HG02943 (cell line): ENCODE measurements around the gene APOC4.
"Not testable (repeated sequence)": the region's sequence is repeated elsewhere in the genome, so short reads cannot be mapped to it uniquely, and the experiment has no call there.

Source experiments
- ATAC-seq: cut with Tn5 transposase; IDR thresholded peaks from one replicate; pipeline ENCODE4 v1.9.1; 2021; ENCODE audit warnings: mild to moderate bottlenecking, low read depth, moderate library complexity; ENCODE audit not compliant: unreplicated experiment

Gene APOC4

DNA sequence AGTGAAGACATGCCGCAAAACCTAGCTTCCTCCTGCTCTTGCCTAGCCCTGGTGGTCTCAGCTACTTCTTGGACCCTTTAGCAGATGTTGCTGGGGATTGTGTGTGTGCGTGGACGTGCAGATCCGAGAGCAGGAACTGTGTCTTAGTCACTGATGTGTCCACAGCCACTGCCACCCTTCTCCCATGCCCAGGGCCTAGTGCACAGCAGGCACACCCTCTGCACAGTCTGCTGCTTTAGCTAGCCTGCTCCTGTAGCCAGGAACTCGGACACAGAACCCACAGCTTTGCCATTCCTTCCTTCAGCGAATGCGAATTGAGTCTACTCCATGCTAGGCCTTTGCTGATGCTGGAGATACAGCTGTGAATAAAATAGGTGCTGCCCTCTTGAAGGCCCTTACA, 15.5 kb downstream of the APOC4 start:
- ATAC-seq: no peak

DNA sequence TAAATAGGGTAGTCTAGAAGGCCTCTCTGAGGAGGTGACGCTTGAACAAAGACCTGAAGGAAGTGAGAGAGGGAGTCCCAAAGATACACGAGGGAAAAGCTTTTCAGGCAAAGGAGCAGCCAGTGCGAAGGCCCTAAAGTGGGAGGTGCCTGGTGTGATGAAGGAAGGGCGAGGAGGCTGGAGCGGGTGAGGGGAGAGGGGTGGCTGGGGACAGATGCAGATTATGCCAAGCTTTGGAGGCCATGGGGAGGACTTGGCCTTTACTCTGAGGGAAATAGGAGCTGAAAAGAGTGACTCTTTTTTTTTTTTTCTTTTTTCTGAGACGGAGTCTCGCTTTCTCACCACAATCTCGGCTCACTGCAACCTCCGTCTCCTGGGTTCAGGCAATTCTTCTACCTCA, 16.1 kb downstream of the APOC4 start:
- no peak for ATAC-seq

DNA sequence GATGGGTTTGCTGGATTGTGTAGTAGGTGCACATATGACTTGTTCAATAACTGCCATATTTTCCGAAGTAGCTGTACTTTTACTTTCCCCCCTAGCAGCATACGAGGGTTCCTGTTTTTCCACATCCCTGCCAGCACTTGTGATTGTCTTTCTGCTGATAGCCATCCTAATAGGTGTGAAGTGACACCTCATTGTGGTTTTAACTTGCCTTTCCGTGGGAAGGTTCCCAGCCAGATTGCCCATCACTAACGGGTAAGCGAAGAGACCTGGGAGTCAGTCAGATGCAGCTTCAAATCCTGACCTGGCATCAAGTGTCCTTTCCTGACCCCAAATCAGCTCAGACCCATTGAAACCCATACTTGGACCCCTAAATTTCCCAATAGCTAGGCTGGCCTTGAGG, 17.7 kb downstream of the APOC4 start:
- ATAC-seq: no peak

DNA sequence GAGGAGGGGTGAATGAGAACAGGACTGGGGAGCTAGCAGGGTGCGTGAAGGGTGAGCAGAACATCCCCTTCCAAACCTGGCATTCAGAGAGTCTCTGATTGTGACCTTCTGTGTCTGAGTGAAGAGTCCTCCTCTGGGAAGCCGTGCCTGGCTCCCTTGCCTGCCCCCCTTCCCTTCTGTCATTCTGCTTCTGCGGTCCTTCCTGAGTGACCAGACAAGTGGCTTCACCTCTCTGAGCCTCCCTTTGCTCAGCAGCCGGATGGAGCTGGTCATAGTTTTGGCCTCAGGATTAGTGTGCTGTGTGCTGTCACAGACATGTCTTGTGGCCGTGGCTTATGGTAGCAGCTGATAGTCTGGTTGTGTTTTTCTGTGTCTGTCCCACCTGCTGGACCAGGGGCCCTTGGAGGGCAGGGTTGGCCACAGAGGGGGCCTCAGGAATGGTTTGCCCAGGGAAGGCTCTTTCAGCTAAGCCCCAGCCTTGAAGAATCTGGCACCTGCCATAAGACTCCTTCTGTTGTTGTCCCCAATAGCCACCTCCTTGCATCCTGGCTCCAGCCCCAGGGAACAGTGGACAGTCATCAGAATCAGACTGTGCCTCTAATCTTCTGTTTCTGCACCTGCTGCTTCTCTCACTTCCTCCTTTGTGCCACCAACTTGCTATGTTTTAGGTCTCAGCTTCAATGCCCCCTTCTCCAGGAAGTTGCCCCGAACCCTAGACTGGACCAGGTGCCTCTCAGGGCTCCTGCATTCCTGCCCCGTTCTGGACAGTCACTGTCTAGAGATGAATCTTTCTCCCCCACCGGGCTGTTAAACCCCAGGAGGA, 19.1 kb downstream of the APOC4 start:
- no peak for ATAC-seq

DNA sequence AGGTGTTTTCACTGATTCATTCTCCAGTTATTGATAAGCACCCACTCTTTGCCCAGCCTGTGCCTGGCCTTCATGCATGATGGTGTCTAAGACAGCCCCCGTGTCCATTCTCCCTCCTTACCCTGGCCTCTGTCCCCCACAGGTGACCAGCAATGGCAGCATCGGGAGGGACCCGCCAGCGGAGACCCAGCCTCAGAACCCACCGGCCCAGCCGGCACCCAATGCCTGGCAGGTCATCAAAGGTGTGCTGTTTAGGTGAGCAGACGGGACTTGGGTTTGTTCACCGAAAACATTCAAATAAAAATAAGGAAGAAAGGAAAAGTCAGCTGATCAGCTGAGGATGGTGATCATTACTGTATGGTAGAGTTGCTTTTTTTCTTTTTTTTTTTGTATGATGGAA, 19.8 kb downstream of the APOC4 start:
- ATAC-seq: no peak

DNA sequence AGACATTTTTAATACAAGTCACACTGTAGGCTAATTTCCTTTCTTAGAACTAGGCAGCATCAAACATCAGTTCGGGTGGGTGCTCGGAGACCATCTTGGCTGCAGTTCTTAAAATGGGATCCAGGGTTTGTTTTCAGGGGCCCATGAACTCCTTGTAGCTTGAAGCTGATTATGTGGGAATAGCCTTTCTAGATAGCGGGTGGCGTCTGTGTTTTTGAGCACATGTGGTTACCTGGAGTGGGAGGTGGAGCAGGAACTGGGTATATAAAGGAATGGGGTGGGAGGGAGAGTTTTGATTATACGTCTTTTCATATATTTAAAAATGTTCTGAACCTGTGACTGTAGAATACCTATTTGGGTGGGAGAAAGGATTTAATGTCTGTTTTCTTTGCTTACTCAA, 26.1 kb downstream of the APOC4 start:
- no peak for ATAC-seq

DNA sequence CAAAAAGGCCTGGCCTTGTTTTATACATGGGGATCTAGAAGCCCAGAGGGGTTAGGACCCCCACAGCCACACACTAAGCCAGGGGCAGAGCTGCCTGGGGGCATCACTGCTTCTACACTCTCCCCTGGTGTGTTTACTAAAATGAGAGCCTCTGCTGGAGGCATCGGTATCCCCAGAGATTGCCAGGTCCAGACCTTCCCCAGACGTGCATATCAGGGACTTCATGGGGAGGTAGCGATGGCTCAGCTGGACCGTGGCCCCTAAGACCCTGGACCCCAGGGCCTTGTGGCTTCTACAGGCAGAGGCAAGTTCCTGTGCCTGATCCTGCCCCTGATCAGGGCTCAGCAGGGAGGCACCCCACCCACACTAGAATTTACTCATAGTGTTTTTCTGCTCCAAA, 26.6 kb downstream of the APOC4 start:
- ATAC-seq: no peak

DNA sequence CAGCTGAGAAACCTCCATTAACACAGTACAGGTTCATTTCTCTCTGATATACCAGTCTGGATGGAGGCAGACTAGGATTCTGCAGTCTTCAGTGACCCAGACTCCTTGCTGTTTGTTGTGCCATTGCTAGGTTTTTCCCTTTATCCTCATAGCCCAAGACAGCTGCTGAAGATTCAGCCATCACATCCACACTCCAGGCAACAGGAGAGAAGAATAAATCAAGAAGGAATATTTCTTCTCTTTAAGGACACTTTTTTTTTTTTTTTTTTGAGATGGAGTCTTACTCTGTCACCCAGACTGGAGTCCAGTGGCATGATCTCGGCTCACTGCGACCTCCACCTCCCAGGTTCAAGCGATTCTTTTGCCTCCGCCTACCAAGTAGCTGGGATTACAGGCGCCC, 27.4 kb downstream of the APOC4 start:
- ATAC-seq: no peak

DNA sequence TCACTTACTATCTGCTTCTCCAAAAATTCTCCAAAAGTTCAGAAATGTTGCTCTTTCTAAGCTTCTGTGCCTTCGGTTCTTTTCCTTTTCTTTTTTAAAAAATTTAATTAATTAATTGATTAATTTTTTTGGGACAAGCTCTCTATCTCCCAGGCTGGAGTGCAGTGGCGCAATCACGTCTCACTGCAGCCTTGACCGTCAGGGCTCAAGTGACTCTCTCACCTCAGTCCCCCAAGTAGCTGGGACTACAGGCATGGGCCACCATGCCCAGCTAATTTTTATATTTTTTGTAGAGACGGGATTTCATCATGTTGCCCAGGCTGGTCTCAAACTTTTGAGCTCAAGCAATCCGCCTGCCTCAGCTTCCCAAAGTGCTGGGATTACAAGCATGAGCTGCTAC, 29.4 kb downstream of the APOC4 start:
- not testable (repeated sequence) for ATAC-seq

DNA sequence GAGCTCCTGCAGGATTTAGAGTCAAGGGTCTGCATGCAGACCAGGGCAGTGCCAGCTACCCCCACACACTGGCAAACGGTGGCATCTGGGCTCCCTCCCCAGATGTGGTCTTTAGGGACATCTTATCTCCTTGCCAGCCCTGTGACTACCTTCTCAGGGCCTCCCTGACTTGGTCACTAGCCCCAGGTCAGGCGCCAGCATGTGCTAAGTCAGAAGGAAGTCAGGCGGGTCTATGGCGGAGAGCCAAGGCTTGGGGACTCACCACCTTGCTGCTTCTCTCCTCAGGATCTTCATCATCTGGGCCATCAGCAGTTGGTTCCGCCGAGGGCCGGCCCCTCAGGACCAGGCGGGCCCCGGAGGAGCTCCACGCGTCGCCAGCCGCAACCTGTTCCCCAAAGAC, 30.8 kb downstream of the APOC4 start:
- no peak for ATAC-seq

DNA sequence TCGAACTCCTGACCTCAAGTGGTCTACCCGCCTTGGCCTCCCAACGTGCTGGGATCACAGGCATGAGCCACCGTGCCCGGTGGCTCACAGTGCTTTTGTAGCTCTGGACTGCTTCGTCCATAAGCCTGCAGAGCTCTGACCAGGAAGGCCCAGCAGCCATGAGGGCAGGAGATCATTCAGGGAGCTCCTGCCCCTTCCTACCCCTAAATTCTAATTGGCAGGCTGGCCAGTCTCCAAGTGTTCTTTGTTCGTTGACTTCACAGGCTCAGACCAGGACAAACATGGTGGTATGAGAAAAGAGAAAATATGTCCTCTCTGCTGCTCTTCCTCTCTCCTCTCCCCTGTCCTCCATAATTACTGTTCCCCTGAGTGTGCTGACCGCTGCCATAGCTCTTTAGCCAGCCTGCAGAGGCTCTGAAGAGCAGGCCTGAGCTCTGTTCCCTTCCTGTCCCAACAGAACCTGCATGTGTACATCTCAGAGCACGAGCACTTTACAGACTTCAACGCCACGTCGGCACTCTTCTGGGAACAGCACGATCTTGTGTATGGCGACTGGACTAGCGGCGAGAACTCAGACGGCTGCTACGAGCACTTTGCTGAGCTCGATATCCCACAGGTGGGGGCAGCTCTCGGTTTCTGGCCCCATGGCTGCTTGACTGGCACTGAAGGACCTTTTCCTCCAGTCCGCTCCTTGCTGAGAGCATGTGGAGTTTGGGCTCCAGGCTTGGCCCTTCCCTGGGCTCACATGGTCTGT, 32.1 kb downstream of the APOC4 start:
- ATAC-seq: no peak

DNA sequence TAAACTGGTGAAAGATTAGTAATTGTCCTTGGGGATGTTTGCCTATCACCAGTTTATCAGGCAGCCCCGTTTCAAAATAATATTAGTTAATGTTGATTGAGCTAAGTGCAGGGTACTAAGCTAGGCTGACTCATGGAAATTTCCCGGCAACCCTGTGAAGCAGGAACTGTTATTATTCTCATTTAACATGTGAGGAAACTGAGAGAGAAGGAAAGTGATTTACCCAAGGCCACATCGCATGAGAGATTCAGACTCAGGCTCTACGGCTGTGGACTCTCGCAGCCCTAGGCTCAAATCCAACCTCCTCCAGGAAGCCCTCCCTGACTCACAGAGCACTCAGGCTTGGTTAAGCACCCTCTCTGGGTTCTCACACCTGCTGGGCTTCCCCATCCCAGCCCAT, 32.8 kb downstream of the APOC4 start:
- no peak for ATAC-seq

DNA sequence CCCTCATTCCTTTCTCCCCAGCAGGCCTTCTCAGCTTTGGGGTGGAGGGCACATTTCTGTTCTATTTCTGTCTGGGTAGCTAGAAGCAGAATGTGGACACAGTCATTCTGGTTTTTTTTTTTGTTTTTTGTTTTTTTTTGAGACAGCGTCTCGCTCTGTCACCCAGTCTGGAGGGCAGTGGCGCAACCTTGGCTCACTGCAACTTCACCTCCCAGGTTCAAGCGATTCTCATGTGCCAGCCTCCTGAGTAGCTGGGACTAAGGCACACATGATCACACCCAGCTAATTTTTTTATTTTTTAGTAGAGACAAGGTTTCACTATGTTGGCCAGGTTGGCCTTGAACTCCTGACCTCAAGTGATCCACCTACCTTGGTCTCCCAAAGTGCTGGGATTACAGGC, 33.4 kb downstream of the APOC4 start:
- ATAC-seq: no peak

DNA sequence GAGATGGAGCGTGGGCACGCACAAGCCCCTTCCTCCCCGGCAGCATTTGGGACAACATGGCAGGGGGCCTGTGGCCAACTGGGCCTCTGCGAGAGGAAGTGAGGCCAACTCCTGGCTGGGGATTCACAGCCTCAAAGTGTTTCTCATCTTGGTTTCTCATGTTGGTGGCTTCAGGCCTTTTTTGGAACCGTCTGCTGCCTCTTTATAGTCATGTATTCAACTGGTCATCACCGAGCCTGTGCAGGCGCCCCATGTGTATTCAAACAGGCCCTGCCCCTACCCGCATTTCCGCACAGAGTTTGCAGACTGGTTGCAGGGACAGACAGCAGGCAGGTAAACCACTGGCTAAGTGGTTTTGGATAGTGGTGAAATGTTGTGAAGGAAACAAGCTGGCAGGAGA, 42.0 kb downstream of the APOC4 start:
- no peak for ATAC-seq

DNA sequence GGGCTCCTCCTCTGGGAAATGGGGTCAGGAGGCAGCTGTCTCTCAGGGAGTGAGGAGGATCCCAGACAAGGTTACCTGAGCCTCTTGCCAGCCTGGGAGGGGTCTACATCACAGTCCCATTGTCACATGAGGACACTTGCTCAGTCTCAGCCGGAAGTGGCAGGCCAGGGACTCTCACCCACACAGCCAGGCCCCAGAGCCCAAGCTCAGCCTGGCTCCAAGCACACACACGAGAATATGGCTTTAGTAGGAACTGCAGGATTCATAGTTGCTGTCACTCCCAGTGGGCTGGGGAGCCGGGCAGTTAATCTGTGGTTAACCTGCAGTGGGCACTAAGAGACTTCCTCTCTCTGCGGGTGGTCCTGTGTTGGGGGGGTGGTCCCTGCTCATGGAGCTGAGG, 43.4 kb downstream of the APOC4 start:
- ATAC-seq: no peak

DNA sequence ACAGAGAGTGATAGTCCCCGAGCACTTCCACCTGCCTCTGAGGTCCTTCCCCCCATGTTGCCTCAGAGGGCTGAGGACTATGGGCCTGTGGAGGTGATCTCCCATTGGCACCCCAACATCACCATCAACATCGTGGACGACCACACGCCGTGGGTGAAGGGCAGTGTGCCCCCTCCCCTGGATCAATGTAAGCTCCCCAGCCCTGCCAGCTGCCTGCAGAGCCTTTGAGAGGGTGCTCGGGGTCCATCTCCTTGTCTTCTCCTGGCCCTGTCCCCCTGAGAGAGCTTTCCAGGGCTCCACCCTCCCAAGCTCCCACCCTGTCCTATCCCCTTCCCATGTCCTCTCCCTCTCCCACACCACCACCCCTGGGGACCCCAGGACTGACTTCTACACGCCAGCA, 44.4 kb downstream of the APOC4 start:
- no peak for ATAC-seq

DNA sequence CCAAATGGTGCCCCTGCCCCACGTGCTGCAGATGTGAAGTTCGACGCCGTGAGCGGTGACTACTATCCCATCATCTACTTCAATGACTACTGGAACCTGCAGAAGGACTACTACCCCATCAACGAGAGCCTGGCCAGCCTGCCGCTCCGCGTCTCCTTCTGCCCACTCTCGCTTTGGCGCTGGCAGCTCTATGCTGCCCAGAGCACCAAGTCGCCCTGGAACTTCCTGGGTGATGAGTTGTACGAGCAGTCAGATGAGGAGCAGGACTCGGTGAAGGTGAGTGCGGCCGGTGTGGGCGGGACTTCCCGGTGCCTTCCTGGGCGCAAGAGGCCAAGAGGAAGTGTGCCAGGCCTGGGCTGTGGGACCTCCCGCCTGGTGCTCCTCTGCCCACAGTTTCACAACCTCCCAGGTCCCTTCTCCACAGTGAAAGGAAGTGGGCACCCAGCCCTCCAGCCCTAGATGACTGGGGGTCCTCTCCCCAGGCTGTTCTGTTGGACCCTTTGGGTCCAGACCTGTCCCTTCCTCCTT, 45.2 kb downstream of the APOC4 start:
- ATAC-seq: no peak

DNA sequence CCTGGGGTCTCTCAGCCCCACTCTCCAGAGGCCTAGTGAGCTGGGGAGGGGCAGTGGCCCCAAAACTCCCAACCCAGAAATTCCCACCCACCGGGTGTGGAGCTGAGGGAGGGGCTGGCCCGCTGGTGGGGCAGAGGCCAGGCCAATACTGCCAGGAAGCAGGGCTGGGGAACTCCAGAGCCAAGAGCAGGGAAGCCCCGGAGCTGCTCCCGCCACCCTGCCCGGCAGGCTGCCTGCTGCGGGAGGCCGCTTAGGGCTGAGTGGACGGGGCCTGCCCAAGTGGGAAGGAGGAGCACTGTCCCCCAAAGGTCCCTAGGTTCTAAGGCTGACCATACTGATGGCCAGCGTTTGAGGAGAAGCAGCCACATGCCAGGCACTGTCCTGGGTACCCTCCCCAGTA, 46.2 kb downstream of the APOC4 start:
- no peak for ATAC-seq

DNA sequence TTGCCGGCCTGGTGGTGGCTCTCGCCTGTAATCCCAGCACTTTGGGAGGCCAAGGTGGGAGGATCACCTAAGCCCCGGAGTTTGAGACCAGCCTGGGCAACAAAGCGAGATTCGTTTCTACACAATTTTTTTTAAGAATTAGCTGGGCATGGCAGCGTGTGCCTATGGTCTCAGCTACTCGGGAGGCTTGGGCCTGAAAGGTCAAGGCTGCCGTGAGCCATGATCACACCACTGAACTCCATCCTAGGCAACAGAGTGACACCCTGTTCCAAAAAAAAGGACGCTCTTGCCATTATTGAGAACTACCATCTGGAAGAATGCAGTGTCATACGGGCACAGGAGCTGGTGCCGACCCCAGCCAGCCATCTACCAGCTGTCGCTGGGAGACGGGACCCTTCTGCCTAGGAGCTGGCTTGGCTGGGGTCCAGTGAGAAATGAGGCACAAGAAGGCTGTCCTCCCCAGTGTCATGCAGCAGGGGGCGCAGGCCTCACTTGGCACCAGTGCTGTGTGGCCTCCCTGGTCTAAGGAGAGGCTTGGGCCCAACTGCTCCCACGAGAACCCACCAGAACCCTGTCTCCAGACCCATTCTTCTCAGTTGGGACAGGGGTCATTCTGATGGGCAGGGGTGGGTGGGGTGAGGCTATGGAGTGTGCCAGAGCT, 47.0 kb downstream of the APOC4 start:
- ATAC-seq: no peak

DNA sequence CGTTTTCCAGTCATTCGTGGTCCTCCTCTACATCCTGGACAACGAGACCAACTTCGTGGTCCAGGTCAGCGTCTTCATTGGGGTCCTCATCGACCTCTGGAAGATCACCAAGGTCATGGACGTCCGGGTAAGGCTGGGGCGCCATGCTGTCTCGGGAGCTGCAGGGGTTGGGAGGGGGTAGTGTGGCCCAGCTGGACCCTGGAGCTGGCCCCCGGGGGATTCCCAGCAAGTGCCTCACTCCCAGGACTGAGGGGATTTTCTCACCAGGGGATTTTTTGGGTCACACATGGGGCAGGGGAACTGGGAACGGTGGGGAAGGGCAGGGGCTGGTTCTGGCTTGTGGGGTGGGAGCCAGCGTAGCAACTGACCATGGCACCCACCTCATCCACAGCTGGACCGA, 48.4 kb downstream of the APOC4 start:
- ATAC-seq: no peak

DNA sequence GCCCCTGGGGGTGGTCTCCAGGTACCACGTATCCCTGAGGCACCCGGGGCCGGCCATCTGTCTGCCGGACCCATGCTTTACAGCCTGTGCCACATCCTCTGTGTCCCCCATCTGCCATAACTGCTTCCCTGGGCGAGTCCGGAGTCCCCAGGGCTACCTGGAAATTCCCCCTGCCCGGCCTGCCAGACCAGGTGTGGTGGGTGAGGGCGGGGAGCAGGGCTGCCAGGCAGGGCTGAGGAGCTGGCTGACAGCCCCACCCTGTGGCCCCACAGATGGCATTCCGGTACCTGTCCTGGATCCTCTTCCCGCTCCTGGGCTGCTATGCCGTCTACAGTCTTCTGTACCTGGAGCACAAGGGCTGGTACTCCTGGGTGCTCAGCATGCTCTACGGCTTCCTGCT, 48.9 kb downstream of the APOC4 start:
- ATAC-seq: no peak
